Activated T-helper 17 cell treated with anti-CD3 and anti-CD28 coated beads, Interleukin-2, amount 50 U/mL, for 72 hours (primary cell): ENCODE results near the gene TAF11L7. TPM values are rescaled to one million over a fixed set of nuclear protein-coding genes. Genes with fewer than 3 reads are reported as not detected.

Experiments
- total RNA-seq, 2 donors: library from RNA; stranded (reverse); gene quantifications; one replicate each; pipeline ENCODE4 v1.2.3, GENCODE V29; 2022

Gene TAF11L7
- total RNA-seq, 2 donors from 2014 or later: not detected

Other genes starting within 250 kb of the TAF11L7 start
- not detected for gene TAF11L2, start 87.5 kb downstream of the TAF11L7 start, total RNA-seq
- not detected for gene TAF11L3, start 67.4 kb downstream of the TAF11L7 start, total RNA-seq
- not detected for gene TAF11L4, start 64.0 kb downstream of the TAF11L7 start, total RNA-seq
- gene TAF11L5, start 60.5 kb downstream of the TAF11L7 start, total RNA-seq: not detected
- gene TAF11L6, start 57.1 kb downstream of the TAF11L7 start, total RNA-seq: not detected
- gene TAF11L8, start 5.2 kb upstream of the TAF11L7 start, total RNA-seq: not detected
- not detected for gene TAF11L9, start 8.6 kb upstream of the TAF11L7 start, total RNA-seq
- gene TAF11L10, start 12.1 kb upstream of the TAF11L7 start, total RNA-seq: not detected
- gene TAF11L11, start 18.4 kb upstream of the TAF11L7 start, total RNA-seq: not detected
- gene TAF11L12, start 24.6 kb upstream of the TAF11L7 start, total RNA-seq: not detected
- not detected for gene TAF11L13, start 46.3 kb upstream of the TAF11L7 start, total RNA-seq
- gene TAF11L14, start 48.7 kb upstream of the TAF11L7 start, total RNA-seq: not detected